Activated naive CD4-positive, alpha-beta T cell treated with anti-CD3 and anti-CD28 coated beads, Interleukin-2, amount 50 U/mL, for 72 hours (primary cell): ENCODE results near the gene TMEM150C. TPM values are rescaled to one million over a fixed set of nuclear protein-coding genes. Genes with fewer than 3 reads are reported as not detected.

Experiments used
- ATAC-seq, 2 donors: fragments of 150-1000 bp; cut with Tn5 transposase; 2 replicates each; pipeline ENCODE4 v1.10.0; 2021; ENCODE audit warnings: mild to moderate bottlenecking in 2 of 2, moderate library complexity in 2 of 2
- DNase-seq, 2 donors: peaks; one replicate each; pipeline ENCODE4 v3.0.0; 2021 to 2022; ENCODE audit warnings: low spot score in 2 of 2
- H3K27ac Mint-ChIP-seq, 2 donors: one replicate each; pipeline ENCODE4 v1.8.0; 2022; ENCODE audit warnings: mild to moderate bottlenecking in 2 of 2, mixed read lengths in 2 of 2
- H3K36me3 Mint-ChIP-seq, 2 donors: one replicate each; pipeline ENCODE4 v1.8.0; 2022; ENCODE audit warnings: mixed read lengths in 2 of 2
- H3K9me3 Mint-ChIP-seq, 2 donors: one replicate each; pipeline ENCODE4 v1.8.0; 2022; ENCODE audit warnings: mixed read lengths in 2 of 2
- total RNA-seq, 2 donors: library from RNA; stranded (reverse); gene quantifications; one replicate each; pipeline ENCODE4 v1.2.3, GENCODE V29; 2022

The TMEM150C gene
- total RNA-seq, 2 donors from 2014 or later = not detected

DNA sequence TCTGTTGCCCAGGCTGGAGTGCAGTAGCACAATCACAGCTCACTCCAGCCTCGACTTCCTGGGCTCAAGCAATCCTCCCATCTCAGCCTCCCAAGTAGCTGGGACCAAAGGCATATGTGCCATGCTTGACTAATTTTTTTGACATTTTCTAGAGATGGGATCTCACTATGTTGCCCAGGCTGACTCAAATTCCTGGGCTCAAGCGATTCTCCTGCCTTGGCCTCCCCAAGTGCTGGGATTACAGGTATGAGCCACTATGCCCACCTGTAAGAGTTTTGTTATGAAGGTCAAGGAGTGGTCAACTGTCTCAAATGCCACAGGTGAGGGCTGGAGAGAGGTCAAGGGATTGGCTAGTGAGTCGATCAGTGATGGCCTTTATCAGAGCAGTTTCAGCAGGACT lies 32.5 kb downstream of the TMEM150C start:
- ATAC-seq (no peak), DNase-seq (no peak)
- Mint-ChIP-seq H3K36me3 (no peaks in the 10 kb centered on the region), H3K27ac (no peak overlapping the region), H3K9me3 (no peaks in the 10 kb centered on the region)

DNA sequence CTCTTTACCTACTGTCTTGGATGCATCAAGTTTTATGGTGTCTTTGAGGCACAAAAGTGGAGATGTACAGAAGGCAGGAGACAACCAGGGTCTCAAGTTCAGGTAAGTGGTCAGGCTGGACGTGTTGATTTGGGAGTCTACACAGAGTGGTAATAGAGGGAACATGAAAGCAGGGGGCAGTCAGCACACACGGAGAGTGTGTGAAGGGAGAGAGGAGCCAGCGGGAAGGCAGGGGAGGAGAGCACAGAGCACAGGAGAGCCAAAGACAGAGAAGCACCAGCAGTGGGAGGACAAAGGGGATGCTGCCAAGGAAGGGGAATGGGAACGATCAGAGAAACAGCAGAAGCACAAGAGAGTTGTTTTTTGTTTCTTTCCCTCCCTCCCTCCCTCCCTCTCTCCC lies 32.9 kb downstream of the TMEM150C start:
- no peaks in the 10 kb centered on the region for H3K9me3 Mint-ChIP-seq
- H3K27ac Mint-ChIP-seq = no peak overlapping the region
- H3K36me3 Mint-ChIP-seq = no peaks in the 10 kb centered on the region
- ATAC-seq (no peak), DNase-seq (no peak)

DNA sequence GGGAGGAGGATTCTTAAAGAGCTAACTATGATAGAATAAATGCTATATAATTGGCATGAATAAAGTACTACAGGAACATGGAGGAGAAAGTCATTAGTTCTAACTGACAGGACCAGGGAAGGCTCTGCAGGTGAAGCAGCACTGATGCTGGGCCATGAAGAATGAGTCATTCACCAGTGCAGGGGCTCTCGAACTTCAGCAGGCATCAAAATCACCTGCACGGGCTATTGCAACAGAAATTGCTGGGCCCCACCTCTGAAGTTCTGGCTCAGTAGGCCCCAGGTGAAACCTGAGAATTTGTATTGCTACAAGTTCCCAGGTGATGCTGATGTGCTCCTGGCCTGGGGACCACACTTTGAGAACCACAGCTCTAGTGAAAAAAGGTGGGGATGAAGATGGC lies 33.7 kb downstream of the TMEM150C start:
- no peaks in the 10 kb centered on the region for H3K36me3 Mint-ChIP-seq
- ATAC-seq (no peak), DNase-seq (no peak)
- no peaks in the 10 kb centered on the region for H3K9me3 Mint-ChIP-seq
- no peak overlapping the region for H3K27ac Mint-ChIP-seq

DNA sequence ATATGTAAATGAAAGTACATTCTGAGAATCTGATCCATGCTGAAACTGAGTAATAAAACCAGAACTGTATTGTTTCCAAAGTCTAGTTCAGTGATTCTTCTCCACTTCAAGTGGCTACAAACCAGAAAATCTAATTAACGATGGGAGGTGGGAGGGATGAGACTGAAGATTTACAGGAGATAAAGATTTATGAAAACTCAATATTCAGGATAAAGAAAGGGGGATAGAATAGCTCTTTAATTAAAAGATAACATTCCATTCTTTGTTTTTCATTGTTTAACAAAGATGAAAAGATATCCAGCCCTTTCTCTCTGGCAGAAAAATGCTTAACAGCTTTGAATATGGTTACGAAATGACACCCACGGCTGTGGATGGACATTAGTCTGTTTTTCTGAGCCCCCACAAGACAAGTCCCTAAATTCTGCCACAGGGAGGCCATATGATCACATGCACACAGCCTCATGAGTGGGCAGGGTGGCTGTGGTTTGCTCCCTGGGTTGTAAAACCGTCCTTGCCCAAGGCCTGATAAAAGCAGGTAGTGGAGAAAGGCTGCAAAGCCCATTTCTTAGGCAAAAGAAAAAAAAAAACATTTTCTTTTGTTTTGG lies 36.4 kb downstream of the TMEM150C start:
- H3K9me3 Mint-ChIP-seq = no peaks in the 10 kb centered on the region
- no peaks in the 10 kb centered on the region for H3K36me3 Mint-ChIP-seq
- DNase-seq (no peak), ATAC-seq (no peak)
- no peak overlapping the region for H3K27ac Mint-ChIP-seq

DNA sequence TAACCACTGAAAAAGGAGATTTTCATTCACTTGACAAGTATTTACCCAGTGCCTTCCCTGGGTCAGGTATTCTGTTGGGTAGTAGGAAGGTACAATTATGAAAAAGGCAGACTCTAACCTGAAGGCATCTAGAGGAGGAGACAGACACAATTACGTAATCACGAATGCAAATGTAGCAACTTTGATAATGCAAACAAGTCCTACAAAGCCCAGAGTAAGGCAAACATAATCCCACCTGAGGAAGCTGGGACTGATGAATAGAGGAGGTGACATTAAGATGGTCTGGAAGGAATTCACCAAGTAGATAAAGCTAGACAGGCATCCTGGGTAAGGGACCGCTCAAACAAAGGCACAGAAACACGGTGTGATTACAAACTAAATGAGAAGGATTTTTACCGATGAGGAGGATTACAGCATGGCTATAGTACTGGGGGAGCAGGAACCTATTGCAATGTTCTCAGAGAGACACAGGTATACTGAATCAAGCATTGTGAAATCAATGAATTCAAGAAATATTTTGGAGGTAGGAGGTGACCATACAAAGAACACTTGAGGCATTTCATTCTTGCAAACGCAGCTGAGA lies 37.1 kb downstream of the TMEM150C start:
- no peaks in the 10 kb centered on the region for H3K9me3 Mint-ChIP-seq
- DNase-seq (no peak), ATAC-seq (no peak)
- H3K36me3 Mint-ChIP-seq = no peaks in the 10 kb centered on the region
- no peak overlapping the region for H3K27ac Mint-ChIP-seq

GRCh38 chr4:82523179-82523578 lies 38.6 kb downstream of the TMEM150C start:
- ATAC-seq = no peak
- no peak overlapping the region for H3K27ac Mint-ChIP-seq
- DNase-seq = no peak
- H3K36me3 Mint-ChIP-seq = no peaks in the 10 kb centered on the region
- H3K9me3 Mint-ChIP-seq = no peaks in the 10 kb centered on the region

DNA sequence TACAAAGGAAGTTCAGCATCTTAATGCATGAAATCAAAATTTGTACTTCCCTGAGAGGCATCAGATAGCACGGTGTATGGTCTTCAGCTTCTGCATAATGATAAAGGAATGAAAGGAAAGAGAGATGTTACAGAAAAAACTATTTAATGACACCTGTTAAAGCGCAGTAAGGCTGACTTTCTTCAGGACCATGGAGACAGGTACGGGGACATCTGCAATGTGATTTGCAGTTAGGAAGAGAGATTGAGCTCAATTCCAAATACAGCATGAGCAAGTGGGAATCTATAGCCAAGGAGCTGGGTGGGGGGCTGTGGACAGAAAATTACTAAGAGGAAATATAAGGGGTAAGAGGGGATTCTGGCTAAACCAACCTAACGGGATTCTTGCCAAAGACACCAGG lies 39.3 kb downstream of the TMEM150C start:
- ATAC-seq (no peak), DNase-seq (no peak)
- Mint-ChIP-seq H3K36me3 (no peaks in the 10 kb centered on the region), H3K27ac (no peak overlapping the region), H3K9me3 (no peaks in the 10 kb centered on the region)

GRCh38 chr4:82521283-82521682 lies 40.5 kb downstream of the TMEM150C start:
- Mint-ChIP-seq H3K9me3 (no peaks in the 10 kb centered on the region), H3K27ac (no peak overlapping the region), H3K36me3 (no peaks in the 10 kb centered on the region)
- ATAC-seq (no peak), DNase-seq (no peak)

DNA sequence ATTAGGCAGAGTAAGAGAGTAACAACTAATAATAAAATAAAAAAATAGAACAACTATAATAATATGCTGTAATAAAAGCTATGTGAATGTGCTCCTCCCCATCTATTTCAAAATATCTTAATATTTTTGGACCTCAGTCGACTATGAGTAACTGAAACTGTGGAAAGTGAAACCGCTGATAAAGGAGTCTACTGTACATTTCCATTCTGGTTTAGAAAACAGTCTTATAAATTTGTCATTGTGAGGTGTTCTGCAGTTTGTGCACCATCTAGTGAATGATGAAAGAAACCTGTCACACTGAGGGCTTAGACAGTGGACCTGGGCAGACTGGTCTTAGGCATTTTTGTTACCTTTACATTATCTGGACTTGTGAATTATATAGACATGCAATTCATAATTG lies 42.0 kb downstream of the TMEM150C start:
- no peak for DNase-seq
- no peak for ATAC-seq
- Mint-ChIP-seq H3K36me3 (no peaks in the 10 kb centered on the region), H3K27ac (no peak overlapping the region), H3K9me3 (no peaks in the 10 kb centered on the region)

DNA sequence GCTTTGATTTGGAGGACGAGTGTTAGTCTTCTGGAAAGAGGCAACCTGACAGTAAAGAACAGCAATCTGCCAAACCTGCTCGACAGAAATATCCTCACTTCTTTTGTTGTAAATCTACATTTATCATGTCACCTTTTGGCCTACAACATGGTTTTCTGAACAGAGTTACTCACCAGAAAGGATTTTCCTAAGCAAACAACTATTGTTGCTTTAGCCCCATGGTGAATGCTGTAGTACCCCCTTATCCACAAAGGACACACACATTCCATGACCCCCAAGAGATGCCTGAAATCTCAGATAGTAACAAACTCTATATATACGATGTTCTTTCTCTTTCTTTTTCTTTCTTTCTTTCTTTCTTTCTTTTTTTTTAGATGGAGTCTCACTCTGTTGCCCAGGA lies 42.7 kb downstream of the TMEM150C start:
- Mint-ChIP-seq H3K36me3 (no peaks in the 10 kb centered on the region), H3K9me3 (no peaks in the 10 kb centered on the region), H3K27ac (no peak overlapping the region)
- ATAC-seq (no peak), DNase-seq (no peak)

- Mint-ChIP-seq H3K9me3 (no peaks in the 10 kb centered on the region), H3K36me3 (no peaks in the 10 kb centered on the region), H3K27ac (no peak overlapping the region)
- ATAC-seq (no peak), DNase-seq (no peak)
Measured at GRCh38 chr4:82517043-82517442, 44.7 kb downstream of the TMEM150C start.

- no peak for ATAC-seq
- no peaks in the 10 kb centered on the region for H3K36me3 Mint-ChIP-seq
- no peak overlapping the region for H3K27ac Mint-ChIP-seq
- no peak for DNase-seq
- no peaks in the 10 kb centered on the region for H3K9me3 Mint-ChIP-seq
Measured at GRCh38 chr4:82515705-82516104, 46.1 kb downstream of the TMEM150C start.

GRCh38 chr4:82513382-82513781 lies 48.4 kb downstream of the TMEM150C start:
- no peak overlapping the region for H3K27ac Mint-ChIP-seq
- no peak for ATAC-seq

GRCh38 chr4:82510216-82510615 lies 51.6 kb downstream of the TMEM150C start:
- no peak for DNase-seq
- ATAC-seq = no peak
- Mint-ChIP-seq H3K36me3 (no peaks in the 10 kb centered on the region), H3K27ac (no peak overlapping the region), H3K9me3 (no peaks in the 10 kb centered on the region)

More at GRCh38 chr4:82513382-82513781, 48.4 kb downstream of the TMEM150C start:
- Mint-ChIP-seq H3K9me3 (no peaks in the 10 kb centered on the region), H3K36me3 (no peaks in the 10 kb centered on the region)
- DNase-seq = no peak

GRCh38 chr4:82508806-82509428 lies 52.9 kb downstream of the TMEM150C start:
- no peak for ATAC-seq
- no peak overlapping the region for H3K27ac Mint-ChIP-seq
- no peak for DNase-seq
- no peaks in the 10 kb centered on the region for H3K9me3 Mint-ChIP-seq
- H3K36me3 Mint-ChIP-seq = no peaks in the 10 kb centered on the region

GRCh38 chr4:82508011-82508410 lies 53.8 kb downstream of the TMEM150C start:
- H3K27ac Mint-ChIP-seq = no peak overlapping the region
- ATAC-seq (no peak), DNase-seq (no peak)
- H3K36me3 Mint-ChIP-seq = no peaks in the 10 kb centered on the region
- H3K9me3 Mint-ChIP-seq = no peaks in the 10 kb centered on the region

GRCh38 chr4:82501154-82501442 lies 60.7 kb downstream of the TMEM150C start:
- Mint-ChIP-seq H3K36me3 (no peaks in the 10 kb centered on the region), H3K9me3 (no peaks in the 10 kb centered on the region), H3K27ac (no peak overlapping the region)
- ATAC-seq (no peak), DNase-seq (no peak)

DNA sequence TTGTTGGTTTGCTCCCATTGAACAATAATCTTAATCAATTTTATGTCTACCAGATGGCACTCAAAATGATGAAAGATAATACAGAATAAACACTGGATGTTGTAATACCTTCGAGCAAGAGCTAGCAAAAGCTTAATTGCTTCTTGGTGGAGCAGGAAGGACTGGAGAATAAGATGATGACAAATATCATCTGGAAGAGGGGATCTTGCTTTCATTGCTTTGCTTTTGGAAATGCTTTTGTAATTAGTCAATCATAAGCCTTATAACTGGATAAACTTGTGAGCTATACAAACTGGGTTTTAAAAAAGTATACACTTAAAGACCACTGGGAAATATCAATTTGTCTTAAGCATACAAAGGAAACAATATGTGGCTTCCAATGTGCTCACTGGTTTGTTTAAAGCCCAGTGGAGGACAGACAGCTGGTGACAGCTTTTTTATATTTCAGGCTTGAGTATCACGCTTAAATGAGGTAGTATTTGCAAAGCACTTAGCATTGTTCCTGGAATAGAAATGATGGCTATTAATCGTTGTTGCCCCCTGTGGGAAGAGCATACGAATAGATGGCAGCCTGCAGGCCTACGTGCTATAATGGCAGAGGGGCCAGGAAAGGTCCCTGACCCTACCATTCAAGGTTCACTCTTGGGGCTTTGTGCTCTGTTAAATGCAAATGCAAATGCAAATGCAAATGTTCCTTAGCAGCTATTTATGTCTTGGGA lies 61.2 kb downstream of the TMEM150C start:
- no peaks in the 10 kb centered on the region for H3K9me3 Mint-ChIP-seq
- H3K36me3 Mint-ChIP-seq = no peaks in the 10 kb centered on the region
- DNase-seq (no peak), ATAC-seq (no peak)
- H3K27ac Mint-ChIP-seq = no peak overlapping the region
